Trophoblast cell (in vitro differentiated cells and primary cell): ENCODE measurements around the gene FOXC2.

Source experiments
- DNase-seq, 2 donors: peaks; one replicate each; pipeline ENCODE4 v3.0.0-alpha.2; 2016
- H2AFZ ChIP-seq: 2 replicates; pipeline ENCODE4 v1.6.1; 2013; ENCODE audit warnings: low read length, moderate library complexity, mild to moderate bottlenecking; ENCODE audit not compliant: insufficient read depth, poor library complexity
- H2AK5ac ChIP-seq: 2 replicates; pipeline ENCODE4 v1.6.1; 2013; ENCODE audit warnings: mild to moderate bottlenecking, low read length
- H2BK120ac ChIP-seq: 2 replicates; pipeline ENCODE4 v1.6.1; 2013; ENCODE audit warnings: low read length, mild to moderate bottlenecking, moderate library complexity; ENCODE audit not compliant: insufficient read depth, poor library complexity
- H2BK12ac ChIP-seq: 2 replicates; pipeline ENCODE4 v1.6.1; 2013; ENCODE audit warnings: mild to moderate bottlenecking, low read length, moderate library complexity
- H2BK5ac ChIP-seq: 2 replicates; pipeline ENCODE4 v1.6.1; 2013; ENCODE audit warnings: low read length, low read depth, moderate library complexity, mild to moderate bottlenecking; ENCODE audit not compliant: poor library complexity
- H3K14ac ChIP-seq: 2 replicates; pipeline ENCODE4 v1.6.1; 2013; ENCODE audit warnings: mild to moderate bottlenecking, low read length
- H3K18ac ChIP-seq: 2 replicates; pipeline ENCODE4 v1.6.1; 2013; ENCODE audit warnings: mild to moderate bottlenecking, low read length
- H3K23ac ChIP-seq: 2 replicates; pipeline ENCODE4 v1.6.1; 2013; ENCODE audit warnings: low read length
- H3K27ac ChIP-seq: 2 replicates; pipeline ENCODE4 v1.5.1; 2013; ENCODE audit warnings: low read depth, mild to moderate bottlenecking, inconsistent platforms, low read length, moderate library complexity
- H3K27me3 ChIP-seq: 2 replicates; pipeline ENCODE4 v1.6.1; 2013; ENCODE audit warnings: inconsistent platforms, mild to moderate bottlenecking, low read length, moderate library complexity; ENCODE audit not compliant: insufficient read depth
- H3K36me3 ChIP-seq, 2 experiments: 1 replicate in 1 of 2; 2 replicates in 1 of 2; pipeline ENCODE4 v1.6.1; 2013; ENCODE audit warnings: low read length in 2 of 2, mild to moderate bottlenecking in 2 of 2, moderate library complexity in 1 of 2; ENCODE audit not compliant: insufficient read depth in 2 of 2, control insufficient read depth in 1 of 2
- H3K4ac ChIP-seq: 2 replicates; pipeline ENCODE4 v1.6.1; 2013; ENCODE audit warnings: low read depth, mild to moderate bottlenecking, low read length, moderate library complexity
- H3K4me1 ChIP-seq, 2 experiments: 1 replicate in 1 of 2; 2 replicates in 1 of 2; pipeline ENCODE4 v1.6.1; 2013; ENCODE audit warnings: low read length in 2 of 2, mild to moderate bottlenecking in 2 of 2, moderate library complexity in 1 of 2; ENCODE audit not compliant: insufficient read depth in 2 of 2, control insufficient read depth in 1 of 2
- H3K4me2 ChIP-seq: 2 replicates; pipeline ENCODE4 v1.6.1; 2013; ENCODE audit warnings: inconsistent platforms, mild to moderate bottlenecking, low read length, moderate library complexity
- H3K4me3 ChIP-seq: 2 replicates; pipeline ENCODE4 v1.5.1; 2013; ENCODE audit warnings: mild to moderate bottlenecking, low read depth, low read length, inconsistent platforms
- H3K79me1 ChIP-seq: one replicate; pipeline ENCODE4 v1.6.1; 2013; ENCODE audit warnings: low read length
- H3K79me2 ChIP-seq: 2 replicates; pipeline ENCODE4 v1.6.1; 2013; ENCODE audit warnings: low read length, mild to moderate bottlenecking; ENCODE audit not compliant: control insufficient read depth, insufficient read depth, poor library complexity
- H3K9ac ChIP-seq: 2 replicates; pipeline ENCODE4 v1.6.1; 2013; ENCODE audit warnings: mild to moderate bottlenecking, low read length
- H3K9me3 ChIP-seq: 2 replicates; pipeline ENCODE4 v1.6.1; 2013; ENCODE audit warnings: low read depth, mild to moderate bottlenecking, control low read depth, inconsistent platforms, low read length; ENCODE audit not compliant: insufficient read depth
- H4K12ac ChIP-seq: 2 replicates; pipeline ENCODE4 v1.6.1; 2013; ENCODE audit warnings: low read depth, mild to moderate bottlenecking, low read length, moderate library complexity
- H4K8ac ChIP-seq: 2 replicates; pipeline ENCODE4 v1.6.1; 2013; ENCODE audit warnings: low read depth, mild to moderate bottlenecking, low read length, moderate library complexity
- H4K91ac ChIP-seq: one replicate; pipeline ENCODE4 v1.6.1; 2013; ENCODE audit warnings: low read depth, mild to moderate bottlenecking, low read length, moderate library complexity
- WGBS: extraction: QIAGEN DNeasy Blood & Tissue Kit; methylation state at CpG from one replicate; pipeline ENCODE4 v1.1.7; 2013; ENCODE audit warnings: missing lambda C conversion rate; ENCODE audit not compliant: insufficient read length, insufficient coverage; ENCODE audit errors: extremely low coverage; 5-methylcytosine and 5-hydroxymethylcytosine counted together

Gene FOXC2

GRCh38 chr16:86528061-86528929 is 38.3 kb upstream of the FOXC2 start:
- no peak overlapping the region for H2BK5ac ChIP-seq
- H3K79me1 ChIP-seq, result no peaks in the 10 kb centered on the region
- no peak overlapping the region for H3K27ac ChIP-seq
- H3K18ac ChIP-seq, result no peak overlapping the region
- no peak overlapping the region for H3K23ac ChIP-seq
- H3K14ac ChIP-seq, result no peak overlapping the region
- no peak overlapping the region for H3K4me2 ChIP-seq
- H2BK120ac ChIP-seq, result no peak overlapping the region
- DNase-seq, result no peak
- H3K79me2 ChIP-seq, result no peaks in the 10 kb centered on the region
- H3K4me1 ChIP-seq, result no peaks in the 10 kb centered on the region
- peaks cover 3 to 7% of the 10 kb centered on the region in 2 experiments for H3K36me3 ChIP-seq
- no peak overlapping the region for H3K9ac ChIP-seq
- no peak overlapping the region for H2BK12ac ChIP-seq
- H4K91ac ChIP-seq, result no peak overlapping the region
- no peak overlapping the region for H2AK5ac ChIP-seq
- H3K9me3 ChIP-seq, result peaks cover 6% of the 10 kb centered on the region
- no peak overlapping the region for H2AFZ ChIP-seq
- no peak overlapping the region for H4K12ac ChIP-seq
- H3K27me3 ChIP-seq, result no peaks in the 10 kb centered on the region
- WGBS, result no CpG with 5 or more reads among the region's 38 CpGs
- no peak overlapping the region for H4K8ac ChIP-seq
- no peak overlapping the region for H3K4ac ChIP-seq
- peak overlapping the region; percentile 3 for H3K4me3 ChIP-seq

GRCh38 chr16:86529160-86529559 is 37.5 kb upstream of the FOXC2 start:
- Histone ChIP-seq H3K9ac (no peak overlapping the region), H3K4ac (no peak overlapping the region)

GRCh38 chr16:86530251-86531190 is 36.1 kb upstream of the FOXC2 start:
- no peak overlapping the region for H3K23ac ChIP-seq
- no peaks in the 10 kb centered on the region for H3K79me1 ChIP-seq
- no peaks in the 10 kb centered on the region for H3K79me2 ChIP-seq
- peaks cover 6 to 7% of the 10 kb centered on the region in 2 experiments for H3K36me3 ChIP-seq
- peaks cover 6% of the 10 kb centered on the region for H3K9me3 ChIP-seq
- no peak overlapping the region for H3K4ac ChIP-seq
- no peak overlapping the region for H4K12ac ChIP-seq
- H3K4me3 ChIP-seq, result no peak overlapping the region
- H3K9ac ChIP-seq, result no peak overlapping the region
- H2BK5ac ChIP-seq, result no peak overlapping the region
- H2BK120ac ChIP-seq, result no peak overlapping the region
- H3K18ac ChIP-seq, result no peak overlapping the region
- no peak for DNase-seq
- H3K14ac ChIP-seq, result no peak overlapping the region
- no CpG with 5 or more reads among the region's 31 CpGs for WGBS
- no peak overlapping the region for H4K91ac ChIP-seq
- H3K4me2 ChIP-seq, result no peak overlapping the region
- no peak overlapping the region for H2BK12ac ChIP-seq
- no peak overlapping the region for H2AK5ac ChIP-seq
- H3K27me3 ChIP-seq, result no peaks in the 10 kb centered on the region
- H3K27ac ChIP-seq, result no peak overlapping the region
- H3K4me1 ChIP-seq, result no peaks in the 10 kb centered on the region
- H2AFZ ChIP-seq, result no peak overlapping the region
- H4K8ac ChIP-seq, result no peak overlapping the region

More at GRCh38 chr16:86529160-86529559, 37.5 kb upstream of the FOXC2 start:
- DNase-seq, result peak in 1 of 2 donors; percentile 8
- Histone ChIP-seq H3K79me2 (no peaks in the 10 kb centered on the region), H2AFZ (no peak overlapping the region), H3K27me3 (no peaks in the 10 kb centered on the region), H3K4me2 (no peak overlapping the region), H2BK12ac (no peak overlapping the region), H4K12ac (no peak overlapping the region), H3K18ac (no peak overlapping the region), H3K4me1 (no peaks in the 10 kb centered on the region), H2AK5ac (no peak overlapping the region), H3K79me1 (no peaks in the 10 kb centered on the region), H2BK120ac (no peak overlapping the region), H4K8ac (no peak overlapping the region), H2BK5ac (no peak overlapping the region), H4K91ac (no peak overlapping the region), H3K23ac (no peak overlapping the region), H3K36me3 (peaks cover 3 to 7% of the 10 kb centered on the region in 2 experiments), H3K27ac (no peak overlapping the region), H3K9me3 (peaks cover 6% of the 10 kb centered on the region), H3K4me3 (no peak overlapping the region), H3K14ac (no peak overlapping the region)
- no CpG with 5 or more reads among the region's 8 CpGs for WGBS

- Histone ChIP-seq H2BK120ac (no peak overlapping the region), H3K79me1 (no peaks in the 10 kb centered on the region), H3K18ac (no peak overlapping the region), H3K14ac (no peak overlapping the region), H3K36me3 (peaks cover 6 to 7% of the 10 kb centered on the region in 2 experiments), H3K4ac (no peak overlapping the region), H3K9me3 (peaks cover 6% of the 10 kb centered on the region), H2BK5ac (no peak overlapping the region), H3K4me3 (no peak overlapping the region), H3K4me2 (no peak overlapping the region), H2AFZ (no peak overlapping the region), H4K8ac (no peak overlapping the region), H4K91ac (no peak overlapping the region), H3K23ac (no peak overlapping the region), H2BK12ac (no peak overlapping the region), H3K27ac (no peak overlapping the region), H2AK5ac (no peak overlapping the region), H3K27me3 (no peaks in the 10 kb centered on the region), H3K79me2 (no peaks in the 10 kb centered on the region), H3K9ac (no peak overlapping the region), H3K4me1 (no peaks in the 10 kb centered on the region), H4K12ac (no peak overlapping the region)
- DNase-seq, result no peak
- no CpG with 5 or more reads among the region's 7 CpGs for WGBS
Measured at GRCh38 chr16:86531191-86531545, 35.5 kb upstream of the FOXC2 start.
